Measurements from ENCODE around the gene RASGRP3. TPM values are rescaled to one million over a fixed set of nuclear protein-coding genes. Genes with fewer than 3 reads are reported as not detected.

RASGRP3 gene
- total and polyA plus RNA-seq, 2 donors (not counting 3 experiments of a cell fraction or from before 2014, with no cell fraction given), result 16.0 to 39.6 TPM

DNA sequence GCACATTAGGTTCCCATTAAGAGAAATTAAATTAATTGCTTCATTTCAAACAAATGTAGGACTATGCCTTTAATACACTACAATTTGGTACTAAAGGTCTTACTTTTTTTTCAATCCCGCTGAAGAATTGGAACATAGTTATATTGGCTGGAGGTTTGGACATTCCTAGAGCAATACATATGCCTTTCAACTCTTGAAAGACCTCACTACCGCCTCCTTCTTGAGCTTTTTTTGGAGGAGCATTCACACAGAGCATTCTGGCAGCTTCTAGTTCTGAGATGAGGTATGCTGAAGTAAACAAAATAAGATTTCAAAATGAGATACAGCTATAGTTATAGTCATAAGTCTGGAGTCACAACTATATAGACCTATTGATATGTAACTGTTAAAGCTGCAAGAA, 111.8 kb downstream of the RASGRP3 start:
- H3K9me3 ChIP-seq (replicated peaks; ENCODE audit: control insufficient read depth, insufficient read depth, low read length), result no peaks in the 10 kb centered on the region
- TF ChIP-seq GATA2 (IDR thresholded peaks at IDR 0.05; ENCODE audit: insufficient read depth, insufficient read length, low read depth, low read length) (no peak), POLR2A (IDR thresholded peaks at IDR 0.05; ENCODE audit: low read depth, low read length) (no peak), JUN (IDR thresholded peaks at IDR 0.05; ENCODE audit: borderline replicate concordance, insufficient read depth, insufficient read length, low read depth) (no peak), EZH2 (IDR thresholded peaks at IDR 0.05; ENCODE audit: borderline replicate concordance, low read depth, low read length, severe bottlenecking) (no peak), POLR2AphosphoS5 (IDR thresholded peaks at IDR 0.05; ENCODE audit: insufficient read depth, low read depth, low read length) (no peak), MYC (IDR thresholded peaks at IDR 0.05; ENCODE audit: low read depth, low read length) (no peak), FOS (IDR thresholded peaks at IDR 0.05; ENCODE audit: borderline replicate concordance, insufficient read depth, low read length) (no peak)
- TF ChIP-seq, protein P1, sequence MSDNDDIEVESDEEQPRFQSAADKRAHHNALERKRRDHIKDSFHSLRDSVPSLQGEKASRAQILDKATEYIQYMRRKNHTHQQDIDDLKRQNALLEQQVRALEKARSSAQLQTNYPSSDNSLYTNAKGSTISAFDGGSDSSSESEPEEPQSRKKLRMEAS (IDR thresholded peaks at IDR 0.05; ENCODE audit: insufficient read depth, insufficient read length), result no peak
- TF ChIP-seq, protein P2, sequence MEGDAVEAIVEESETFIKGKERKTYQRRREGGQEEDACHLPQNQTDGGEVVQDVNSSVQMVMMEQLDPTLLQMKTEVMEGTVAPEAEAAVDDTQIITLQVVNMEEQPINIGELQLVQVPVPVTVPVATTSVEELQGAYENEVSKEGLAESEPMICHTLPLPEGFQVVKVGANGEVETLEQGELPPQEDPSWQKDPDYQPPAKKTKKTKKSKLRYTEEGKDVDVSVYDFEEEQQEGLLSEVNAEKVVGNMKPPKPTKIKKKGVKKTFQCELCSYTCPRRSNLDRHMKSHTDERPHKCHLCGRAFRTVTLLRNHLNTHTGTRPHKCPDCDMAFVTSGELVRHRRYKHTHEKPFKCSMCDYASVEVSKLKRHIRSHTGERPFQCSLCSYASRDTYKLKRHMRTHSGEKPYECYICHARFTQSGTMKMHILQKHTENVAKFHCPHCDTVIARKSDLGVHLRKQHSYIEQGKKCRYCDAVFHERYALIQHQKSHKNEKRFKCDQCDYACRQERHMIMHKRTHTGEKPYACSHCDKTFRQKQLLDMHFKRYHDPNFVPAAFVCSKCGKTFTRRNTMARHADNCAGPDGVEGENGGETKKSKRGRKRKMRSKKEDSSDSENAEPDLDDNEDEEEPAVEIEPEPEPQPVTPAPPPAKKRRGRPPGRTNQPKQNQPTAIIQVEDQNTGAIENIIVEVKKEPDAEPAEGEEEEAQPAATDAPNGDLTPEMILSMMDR (IDR thresholded peaks at IDR 0.05; ENCODE audit: extremely low read depth in 1 of 2, insufficient read depth in 1 of 2, low read depth in 1 of 2, low read length in 2 of 2), result no peak
- H3K4me1 ChIP-seq (ENCODE audit: control insufficient read depth, extremely low read depth, insufficient read depth, low read length), result no peaks in the 10 kb centered on the region
- H2AFZ ChIP-seq (ENCODE audit: low read depth, low read length), result no peak overlapping the region
- H3K9me1 ChIP-seq (replicated peaks; ENCODE audit: control insufficient read depth, extremely low read depth, insufficient read depth, low read length), result no peaks in the 10 kb centered on the region
- H3K27me3 ChIP-seq (ENCODE audit: control insufficient read depth in 2 of 2, insufficient read depth in 2 of 2, low read length in 2 of 2), result no peaks in the 10 kb centered on the region
- H3K36me3 ChIP-seq (ENCODE audit: control insufficient read depth in 2 of 2, extremely low read depth in 1 of 2, insufficient read depth in 2 of 2, low read length in 2 of 2), result peaks cover 12 to 32% of the 10 kb centered on the region in 2 experiments
- no peaks in the 10 kb centered on the region for H4K20me1 ChIP-seq (replicated peaks; ENCODE audit: control insufficient read depth, extremely low read depth, insufficient read depth, low read length)
- ChIA-PET CTCF (interaction anchor here (1.0 to 1.2 kb wide), 3 partner anchors 11 to 175 kb away, joined by 3 to 4 read pairs (median 3); partner anchors contain the start of gene FAM98A), POLR2A (no interaction called here)
- DNase-seq (ENCODE audit: low read depth, low spot score), result no peak
- no peak overlapping the region for H3K4me2 ChIP-seq (ENCODE audit: insufficient read depth, low read length)
- dilution Hi-C loops (cut with MboI; ENCODE audit: extremely low pct_ligation_motif_present, low sequenced_read_pairs), result no loop called here
- no peak overlapping the region for H3K27ac ChIP-seq (ENCODE audit: insufficient read depth, low read depth, low read length)
- intact Hi-C loops (cut with micrococcal nuclease), result loop anchor here (10.0 kb wide), 1 partner anchor 563 kb away; no protein-coding TSS in a partner anchor
- no peak overlapping the region for H3K4me3 ChIP-seq (replicated peaks in 1 of 3; ENCODE audit: insufficient read depth in 1 of 3, low read depth in 1 of 3, low read length in 3 of 3)
- H3K9ac ChIP-seq (replicated peaks; ENCODE audit: extremely low read depth, insufficient read depth, low read length), result no peak overlapping the region
- no peak for FAIRE-seq
- H3K79me2 ChIP-seq (ENCODE audit: control insufficient read depth, insufficient read depth, low read length), result peaks cover 10% of the 10 kb centered on the region
- no TSS peak for BruUV-seq (replicated peaks)

Measured in endothelial cell of umbilical vein (primary cell).